ENCODE results near the gene NCS1. TPM values are rescaled to one million over a fixed set of nuclear protein-coding genes. Genes with fewer than 3 reads are reported as not detected.
A peak's percentile ranks its signal among the peaks of the same experiment; 100 is the strongest.

Gene NCS1
- total and polyA plus RNA-seq, 2 of the 8 experiments (the other 6 are each of a cell fraction or from before 2014, with no cell fraction given), result 34.7 to 47.6 TPM

DNA sequence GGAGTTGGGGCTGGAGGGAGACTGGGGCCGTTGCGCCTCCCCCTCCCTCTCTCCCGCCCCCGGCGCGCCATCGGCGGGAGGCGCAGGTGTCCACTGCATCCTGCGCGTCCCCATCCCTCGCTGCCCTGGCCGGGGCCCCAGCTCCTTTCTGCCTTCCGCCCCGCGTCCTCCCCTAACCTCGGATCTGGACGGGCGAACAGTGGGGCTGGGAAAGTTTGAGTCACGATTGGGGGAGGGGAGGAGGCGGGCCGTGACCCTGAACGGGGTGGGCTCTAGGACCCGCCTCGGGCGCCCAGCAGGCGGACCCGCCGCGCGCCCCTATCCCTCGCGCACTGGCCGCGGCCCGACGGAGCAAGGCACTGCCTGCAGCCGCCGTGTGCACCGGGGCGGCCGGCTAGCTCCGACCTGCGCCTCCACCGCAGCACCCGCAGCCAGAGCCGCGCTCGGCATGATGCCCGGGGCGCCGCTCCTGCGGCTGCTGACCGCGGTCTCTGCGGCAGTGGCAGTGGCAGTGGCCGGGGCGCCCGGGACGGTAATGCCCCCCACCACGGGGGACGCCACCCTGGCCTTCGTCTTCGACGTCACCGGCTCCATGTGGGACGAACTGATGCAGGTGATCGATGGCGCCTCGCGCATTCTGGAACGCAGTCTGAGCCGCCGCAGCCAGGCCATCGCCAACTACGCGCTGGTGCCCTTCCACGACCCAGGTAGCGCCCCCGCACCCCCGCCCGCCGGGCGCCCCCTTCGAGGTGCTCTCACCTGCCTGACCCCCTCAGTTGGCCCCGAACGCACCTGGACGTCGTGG is 93.4 kb downstream of the NCS1 start, which contains the start of gene HMCN2 (continued):
- no peak for TF ChIP-seq SUZ12 (IDR thresholded peaks at IDR 0.05; ENCODE audit: low read length)
- TF ChIP-seq POU5F1 (IDR thresholded peaks at IDR 0.05; ENCODE audit: low read depth, low read length), result no peak
- TF ChIP-seq SP4 (IDR thresholded peaks at IDR 0.05; ENCODE audit: low read length), result no peak
- TF ChIP-seq SIX5 (IDR thresholded peaks at IDR 0.05; ENCODE audit: low read depth, low read length), result no peak
- no peak for TF ChIP-seq BCL11A (IDR thresholded peaks at IDR 0.05; ENCODE audit: low read depth in 2 of 2, low read length in 2 of 2)
- TF ChIP-seq CBX5 (IDR thresholded peaks at IDR 0.05; ENCODE audit: low read depth, low read length), result no peak
- peak in 1 of 2 experiments; percentile 50; a peak in 2 of 4 replicates for TF ChIP-seq SIN3A (conservative IDR thresholded peaks at IDR 0.05 in 1 of 2, IDR thresholded peaks at IDR 0.05 in 1 of 2; ENCODE audit: low read depth in 1 of 2, low read length in 2 of 2)
- TF ChIP-seq EZH2 (IDR thresholded peaks at IDR 0.05; ENCODE audit: low read depth, low read length, severe bottlenecking), result peak; percentile 37
- TF ChIP-seq TBP (IDR thresholded peaks at IDR 0.05; ENCODE audit: low read depth, low read length), result peak; percentile 63; the same call in 1 of the 2 replicates
- TF ChIP-seq MAFK (IDR thresholded peaks at IDR 0.05; ENCODE audit: low read depth, low read length), result no peak
- no peak for TF ChIP-seq CREB1 (IDR thresholded peaks at IDR 0.05)
- TF ChIP-seq ZNF274 (IDR thresholded peaks at IDR 0.05; ENCODE audit: borderline replicate concordance, extremely low read depth, low read length), result no peak
- no peak for TF ChIP-seq BRCA1 (IDR thresholded peaks at IDR 0.05; ENCODE audit: low read depth, low read length)
- TF ChIP-seq, protein P1, sequence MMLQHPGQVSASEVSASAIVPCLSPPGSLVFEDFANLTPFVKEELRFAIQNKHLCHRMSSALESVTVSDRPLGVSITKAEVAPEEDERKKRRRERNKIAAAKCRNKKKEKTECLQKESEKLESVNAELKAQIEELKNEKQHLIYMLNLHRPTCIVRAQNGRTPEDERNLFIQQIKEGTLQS (IDR thresholded peaks at IDR 0.05; ENCODE audit: insufficient read depth, low read depth, low read length), result no peak
- no peak for TF ChIP-seq CHD2 (IDR thresholded peaks at IDR 0.05; ENCODE audit: low read length)
- no peak for TF ChIP-seq YY1 (IDR thresholded peaks at IDR 0.05; ENCODE audit: low read depth, low read length)

All from H1 (cell line).